Hypothalamus (tissue), 51 donors: ENCODE measurements around the gene CAMK1D.
A peak's percentile ranks its signal among the peaks of the same experiment; 100 is the strongest.

Experiments used
- DNase-seq, 51 donors: peaks; one replicate each; lab custom pipeline; 2025; lab: John Stamatoyannopoulos, UW

The CAMK1D gene

DNA sequence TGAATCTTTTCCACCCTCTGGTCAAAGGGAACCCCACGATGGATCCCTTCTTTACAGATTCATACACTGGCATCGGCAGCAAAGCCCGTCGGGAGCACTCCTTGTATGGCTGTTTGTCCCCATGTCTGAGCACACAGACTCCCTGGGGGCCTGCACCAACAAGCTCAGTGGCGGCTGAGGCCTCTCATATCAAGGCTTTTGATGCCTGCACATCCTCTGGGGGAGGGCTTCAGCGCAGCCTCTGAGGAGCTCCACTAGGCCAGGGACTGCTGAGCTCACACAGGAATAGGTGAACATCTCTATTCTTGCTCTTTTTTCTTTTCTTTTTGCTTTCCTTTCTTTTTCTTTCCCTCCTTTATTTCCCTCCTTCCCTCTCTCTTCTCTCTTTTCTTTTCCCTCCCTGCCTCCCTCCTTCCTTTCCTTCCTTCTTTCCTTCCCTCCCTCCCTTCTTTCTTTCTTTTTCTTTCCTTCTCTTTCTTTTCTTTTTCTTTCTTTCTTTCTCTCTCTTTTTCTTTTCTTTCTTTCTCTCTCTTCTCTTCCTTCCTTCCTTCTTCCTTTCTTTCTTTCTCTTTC, 477.5 kb downstream of the CAMK1D start:
- no peak for DNase-seq

DNA sequence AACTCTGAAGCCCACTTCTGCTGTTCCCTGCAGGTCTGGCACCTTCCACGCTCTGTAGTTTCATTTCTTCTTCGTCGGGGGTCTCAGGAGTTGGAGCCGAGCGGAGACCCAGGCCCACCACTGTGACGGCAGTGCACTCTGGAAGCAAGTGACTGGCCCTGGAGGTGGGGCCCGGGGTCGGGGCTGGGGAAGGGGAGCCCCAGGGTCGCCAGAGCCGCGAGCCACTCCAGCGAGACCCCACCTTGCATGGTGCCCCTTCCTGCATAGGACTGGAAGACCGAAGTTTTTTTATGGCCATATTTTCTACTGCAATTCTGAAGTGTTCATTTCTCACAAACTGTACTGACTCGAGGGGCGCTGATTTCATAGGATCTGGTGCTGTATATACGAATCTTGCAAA, 479.4 kb downstream of the CAMK1D start:
- DNase-seq: no peak

- DNase-seq: no peak
Measured at GRCh38 chr10:12829831-12830390, 480.6 kb downstream of the CAMK1D start.

DNA sequence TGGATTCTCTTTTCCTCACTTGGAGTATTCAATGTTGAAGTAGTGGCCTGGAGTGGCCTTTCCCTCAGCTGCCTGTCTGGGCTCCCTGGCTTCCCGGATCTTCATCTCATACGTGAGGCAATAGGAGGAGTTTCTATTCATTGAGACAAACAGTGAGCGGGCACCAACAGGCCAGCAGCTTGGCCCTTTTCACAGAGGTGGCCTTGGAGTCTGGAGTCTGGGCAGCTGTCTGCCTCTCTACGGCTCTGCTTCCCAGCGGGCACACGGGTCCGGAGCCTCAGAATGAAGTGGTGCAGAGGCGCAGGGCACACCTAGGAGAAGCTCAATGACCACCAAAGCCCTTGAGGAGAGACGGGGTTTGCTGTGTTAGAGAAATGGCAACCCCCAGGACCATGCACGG, 482.7 kb downstream of the CAMK1D start:
- DNase-seq: no peak

- DNase-seq: no peak
Measured at GRCh38 chr10:12833451-12833850, 484.1 kb downstream of the CAMK1D start.

DNA sequence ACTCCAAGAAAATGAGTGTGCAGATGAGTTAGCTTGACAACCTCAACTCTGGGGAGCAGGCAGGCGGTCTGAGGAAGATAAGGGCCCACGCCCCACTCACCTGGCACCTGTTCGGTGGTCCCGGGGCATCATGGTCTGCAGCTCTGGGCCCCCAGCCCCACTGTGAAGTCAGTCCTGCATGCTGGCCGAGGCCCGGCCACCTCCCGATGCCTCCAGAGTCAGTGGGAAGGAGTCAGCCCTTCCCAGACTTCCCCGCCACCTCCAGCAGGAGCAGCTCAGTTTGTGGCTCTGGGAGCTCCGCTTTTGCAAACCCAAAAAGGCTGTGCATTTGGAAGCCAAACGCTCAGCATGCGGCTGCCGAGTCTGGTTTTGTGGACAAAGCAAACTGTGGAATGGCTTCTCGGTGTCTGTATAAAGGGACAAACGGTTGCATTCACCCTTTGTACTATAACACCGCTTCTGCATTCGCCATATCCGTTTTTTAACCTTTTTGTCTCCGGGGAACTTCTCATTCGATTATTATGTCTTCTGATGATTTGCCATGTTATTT, 484.8 kb downstream of the CAMK1D start:
- no peak for DNase-seq

DNA sequence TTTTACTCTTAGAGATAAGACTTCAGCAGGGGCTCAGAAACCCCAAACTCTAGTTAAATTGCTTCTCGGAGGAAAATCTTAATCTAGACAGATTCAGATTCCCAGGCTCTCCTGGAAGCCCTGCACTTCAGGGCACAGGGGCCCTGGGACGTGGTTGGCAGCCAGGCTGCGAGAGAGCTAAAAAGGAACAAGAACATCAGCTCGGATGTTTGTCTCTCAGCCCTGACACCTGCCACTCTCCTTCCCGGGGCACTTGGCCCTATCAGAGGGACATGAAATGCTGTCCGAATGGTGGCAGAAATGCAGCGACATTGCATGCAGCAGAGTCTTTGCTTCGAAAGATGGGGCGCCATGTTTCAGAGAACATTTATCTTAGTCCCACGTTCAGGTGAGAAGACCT, 485.4 kb downstream of the CAMK1D start:
- no peak for DNase-seq

GRCh38 chr10:12835709-12836108, 486.4 kb downstream of the CAMK1D start:
- DNase-seq: no peak

DNA sequence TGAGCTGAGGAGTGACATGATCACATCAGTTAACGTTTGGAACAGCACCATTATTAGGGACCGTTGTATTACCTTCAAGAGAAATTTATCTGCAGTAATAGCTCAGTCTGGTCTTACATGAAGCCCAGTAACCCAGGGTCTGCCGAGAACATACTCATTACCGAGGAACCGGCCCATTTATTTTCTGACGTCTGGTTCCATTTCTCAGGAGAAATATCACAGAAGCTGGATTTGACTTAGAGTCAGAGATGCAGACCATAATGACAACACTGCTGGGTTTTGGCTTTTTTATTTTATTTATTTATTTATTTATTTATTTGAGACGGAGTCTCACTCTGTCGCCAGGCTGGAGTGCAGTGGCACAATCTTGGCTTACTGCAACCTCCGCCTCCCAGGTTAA, 489.0 kb downstream of the CAMK1D start:
- no peak for DNase-seq

- no peak for DNase-seq
Measured at GRCh38 chr10:12838995-12839927, 489.9 kb downstream of the CAMK1D start.

- peak in 1 of 51 donors; percentile 2 for DNase-seq
Measured at GRCh38 chr10:12839941-12840611, 490.7 kb downstream of the CAMK1D start.

- no peak for DNase-seq
Measured at GRCh38 chr10:12841426-12841825, 492.1 kb downstream of the CAMK1D start.

DNA sequence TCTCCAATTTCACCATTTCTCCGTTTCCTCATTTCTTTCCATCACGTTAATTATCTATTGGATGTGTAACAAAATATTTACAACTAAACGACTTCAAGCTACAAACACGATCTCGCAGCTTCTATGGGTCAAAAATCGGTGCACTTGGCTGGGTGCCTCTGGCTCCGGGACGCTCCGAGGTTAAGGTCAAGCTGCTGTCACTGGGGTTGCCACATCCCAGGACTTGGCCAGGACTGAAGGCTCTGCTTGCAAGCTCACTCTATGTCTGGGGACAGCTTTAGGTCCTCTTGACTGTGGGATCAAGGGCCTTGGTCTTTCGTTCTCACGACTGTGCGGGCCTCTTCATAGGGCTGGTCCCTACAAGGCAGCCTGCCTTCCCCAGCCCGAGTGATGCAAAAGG, 492.5 kb downstream of the CAMK1D start:
- no peak for DNase-seq

DNA sequence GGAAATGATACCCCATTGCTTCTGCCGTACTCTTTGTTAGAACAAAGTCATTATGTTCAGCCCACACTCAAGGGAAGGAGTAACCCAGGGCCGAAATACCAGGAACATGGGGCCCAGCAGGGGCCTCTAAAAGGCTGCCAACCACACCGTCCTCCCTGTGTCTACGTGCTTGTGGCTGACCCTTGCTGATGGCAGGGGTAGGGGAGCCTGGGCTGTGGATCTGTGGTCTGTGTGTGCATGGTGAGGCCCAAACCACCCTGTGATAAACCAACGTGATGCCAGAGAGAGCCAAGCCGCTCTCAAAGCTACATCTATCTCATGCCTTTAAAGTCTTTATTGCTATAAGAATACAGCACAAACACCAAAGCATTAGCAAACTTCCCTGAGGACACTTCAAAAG, 493.0 kb downstream of the CAMK1D start:
- no peak for DNase-seq

GRCh38 chr10:12843296-12843945, 494.1 kb downstream of the CAMK1D start:
- DNase-seq: no peak

DNA sequence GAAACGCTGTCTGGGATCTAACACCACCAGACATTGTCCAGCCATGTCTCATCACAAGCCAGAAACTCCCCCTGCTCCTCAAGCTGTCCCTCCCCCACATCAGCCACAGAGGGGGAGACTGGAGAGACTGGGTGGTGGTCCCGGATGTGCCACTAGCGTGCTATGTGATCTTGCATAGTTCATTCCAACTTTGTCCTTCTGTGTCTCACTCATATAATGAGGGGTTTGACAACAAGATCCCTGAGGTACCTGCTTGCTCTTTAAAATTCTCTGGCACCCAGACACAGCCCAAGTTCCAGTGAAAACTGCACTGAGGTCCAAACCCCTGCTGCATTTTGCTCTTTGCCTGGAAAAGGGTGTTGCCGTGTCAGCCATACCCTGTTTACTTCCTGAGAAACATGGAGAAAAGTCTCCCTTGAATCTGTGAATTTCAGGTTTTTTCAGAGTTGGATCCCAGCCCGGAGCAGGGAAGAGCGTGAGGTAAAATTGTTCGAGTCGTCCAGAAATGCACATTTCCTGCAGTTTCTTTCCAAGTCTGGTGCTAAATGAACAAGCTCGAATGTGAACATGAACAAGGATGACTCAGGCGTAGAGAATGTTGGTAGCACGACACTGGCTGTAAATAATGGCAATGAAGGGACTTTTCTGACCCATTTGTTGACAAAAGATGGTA, 495.6 kb downstream of the CAMK1D start:
- DNase-seq: peak in 2 of 51 donors; percentile 5 to 6

- DNase-seq: no peak
Measured at GRCh38 chr10:12846718-12847117, 497.4 kb downstream of the CAMK1D start.

GRCh38 chr10:12847361-12847975, 498.1 kb downstream of the CAMK1D start:
- no peak for DNase-seq

DNA sequence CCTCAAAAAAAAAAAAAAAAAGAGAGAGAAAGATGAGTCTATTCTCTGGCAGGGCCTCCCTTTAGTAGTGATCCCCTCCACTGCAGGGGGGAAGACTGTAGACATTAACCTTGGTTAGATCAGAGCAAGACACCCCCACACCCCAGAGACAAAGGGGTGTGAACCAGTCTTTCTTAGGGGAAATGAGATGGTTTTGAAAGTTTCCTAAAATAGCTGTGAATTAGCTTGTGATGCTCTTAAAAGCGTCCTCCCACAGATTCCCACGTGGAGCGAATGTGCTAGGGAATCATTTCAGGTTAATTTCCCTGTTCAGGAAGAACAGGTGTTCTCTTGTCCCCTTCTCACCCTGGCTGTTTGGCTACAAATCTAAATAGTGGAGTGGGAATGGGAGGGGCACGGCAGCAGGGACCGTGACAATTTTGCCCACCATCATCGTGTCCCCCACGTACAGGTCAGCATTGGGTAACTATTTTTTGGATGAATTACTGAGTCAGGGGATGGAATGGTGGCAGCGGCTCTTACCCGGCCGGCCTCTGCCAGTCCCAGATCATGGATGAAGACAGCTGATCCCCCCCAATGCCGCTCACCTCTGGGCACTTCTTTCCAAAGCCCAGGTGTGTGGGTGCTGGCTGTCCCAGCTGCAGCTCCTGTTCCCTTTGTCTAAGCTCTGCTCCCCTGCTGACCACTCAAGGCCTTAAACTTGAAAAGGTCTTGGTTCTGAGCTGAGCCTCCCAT, 499.3 kb downstream of the CAMK1D start:
- peak in 1 of 51 donors; percentile 46 for DNase-seq
